NT2/D1 (cell line): ENCODE measurements around the gene ZNF385C.
"Not testable (repeated sequence)": the region's sequence is repeated elsewhere in the genome, so short reads cannot be mapped to it uniquely, and the experiment has no call there.

ENCODE experiments used
- DNase-seq: peaks from one replicate; pipeline ENCODE4 v3.0.0-alpha.2; 2011; ENCODE audit warnings: low read depth, low spot score
- H3K27me3 ChIP-seq: 2 replicates; pipeline ENCODE4 v1.6.0; 2011; ENCODE audit warnings: mild to moderate bottlenecking; ENCODE audit not compliant: insufficient read length, insufficient read depth
- H3K36me3 ChIP-seq: 2 replicates; pipeline ENCODE4 v1.6.1; 2011; ENCODE audit warnings: mild to moderate bottlenecking, low read length, mixed read lengths; ENCODE audit not compliant: insufficient read depth, insufficient read length
- H3K4me1 ChIP-seq: 2 replicates; pipeline ENCODE4 v1.5.1; 2011; ENCODE audit not compliant: insufficient read depth, insufficient read length
- H3K4me3 ChIP-seq: 2 replicates; pipeline ENCODE4 v1.5.1; 2011; ENCODE audit warnings: low read depth; ENCODE audit not compliant: insufficient read length
- H3K9ac ChIP-seq: 2 replicates; pipeline ENCODE4 v1.6.0; 2011; ENCODE audit warnings: low read depth; ENCODE audit not compliant: insufficient read length
- H3K9me3 ChIP-seq: 2 replicates; pipeline ENCODE4 v1.5.1; 2011; ENCODE audit warnings: mild to moderate bottlenecking, low read length; ENCODE audit not compliant: insufficient read depth
- SUZ12 ChIP-seq: IDR thresholded peaks from 2 replicates; pipeline ENCODE4 v1.6.1; 2011; ENCODE audit not compliant: insufficient read length, insufficient read depth; ENCODE audit errors: extremely low read depth
- YY1 ChIP-seq: IDR thresholded peaks from 2 replicates; pipeline ENCODE4 v1.6.1; 2011; ENCODE audit not compliant: insufficient read length, insufficient read depth
- ZNF274 ChIP-seq: IDR thresholded peaks from 2 replicates; pipeline ENCODE4 v1.6.1; 2011; ENCODE audit warnings: mild to moderate bottlenecking, low read depth, low read length

The ZNF385C gene, protein sequence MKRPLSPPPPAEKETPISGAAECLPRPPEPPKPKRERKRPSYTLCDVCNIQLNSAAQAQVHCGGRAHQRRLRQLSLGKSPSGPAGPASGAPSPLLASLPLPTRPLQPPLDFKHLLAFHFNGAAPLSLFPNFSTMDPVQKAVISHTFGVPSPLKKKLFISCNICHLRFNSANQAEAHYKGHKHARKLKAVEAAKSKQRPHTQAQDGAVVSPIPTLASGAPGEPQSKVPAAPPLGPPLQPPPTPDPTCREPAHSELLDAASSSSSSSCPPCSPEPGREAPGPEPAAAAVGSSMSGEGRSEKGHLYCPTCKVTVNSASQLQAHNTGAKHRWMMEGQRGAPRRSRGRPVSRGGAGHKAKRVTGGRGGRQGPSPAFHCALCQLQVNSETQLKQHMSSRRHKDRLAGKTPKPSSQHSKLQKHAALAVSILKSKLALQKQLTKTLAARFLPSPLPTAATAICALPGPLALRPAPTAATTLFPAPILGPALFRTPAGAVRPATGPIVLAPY

DNA sequence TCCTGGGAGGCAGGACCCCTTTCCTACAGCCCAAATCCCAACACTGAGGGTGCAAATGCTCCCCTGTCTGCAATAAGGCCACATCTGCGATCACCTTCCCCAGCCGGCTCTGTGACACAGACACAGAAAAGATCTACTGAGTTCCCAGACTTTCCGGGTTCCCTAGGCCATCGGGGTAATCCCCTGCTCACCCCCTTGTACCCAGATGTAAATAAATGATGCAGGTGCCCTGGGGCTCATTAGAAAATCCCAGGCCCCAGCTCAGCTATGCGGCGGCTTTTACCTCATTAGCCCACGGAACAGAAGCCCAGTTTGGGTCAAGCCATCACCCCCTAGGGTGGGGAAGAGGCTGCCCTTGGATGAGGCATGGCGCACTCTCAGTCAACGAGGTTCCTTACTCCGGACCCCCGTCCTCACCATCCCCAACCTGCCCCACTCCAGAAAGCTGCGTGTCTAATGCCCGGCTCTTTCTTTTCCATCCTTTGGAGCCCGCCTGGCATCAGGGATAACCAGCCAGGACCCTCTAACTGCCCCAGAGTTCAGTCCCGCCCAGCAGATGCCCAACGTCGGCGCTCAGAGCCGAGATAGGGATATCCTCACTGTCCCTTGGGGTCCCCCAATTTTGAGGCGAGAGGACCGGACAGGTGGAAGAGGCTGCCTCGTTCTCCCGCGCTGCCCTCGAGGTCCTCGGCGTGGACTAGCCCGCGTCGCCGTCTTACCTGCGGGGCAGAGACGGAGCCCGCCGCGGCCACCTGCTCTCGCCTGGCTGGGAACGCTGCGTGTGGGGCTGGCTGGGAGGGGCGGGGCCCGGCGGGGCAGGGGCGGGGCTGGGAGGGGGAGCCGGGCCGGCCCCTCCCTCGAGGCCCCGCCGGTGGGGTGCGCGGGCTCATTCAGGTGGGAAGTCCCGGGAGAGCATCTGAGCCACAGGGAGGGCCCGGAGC is at the start of gene ZNF385C:
ZNF385C (minus strand) TSS at position 783 of the 941 bp plus-strand sequence. CDS start 35,417 bp downstream, outside the sequence.
- H3K9ac ChIP-seq: peak within 1 kb of the TSS; percentile 38
- peaks cover 15% of the 10 kb centered on the region for H3K27me3 ChIP-seq
- no peak for DNase-seq
- no peaks in the 10 kb centered on the region for H3K36me3 ChIP-seq
- no peaks in the 10 kb centered on the region for H3K9me3 ChIP-seq
- peaks cover 16% of the 10 kb centered on the region for H3K4me1 ChIP-seq
- H3K4me3 ChIP-seq: peak within 1 kb of the TSS; percentile 42
- TF ChIP-seq SUZ12 (no peak), ZNF274 (no peak), YY1 (no peak)

DNA sequence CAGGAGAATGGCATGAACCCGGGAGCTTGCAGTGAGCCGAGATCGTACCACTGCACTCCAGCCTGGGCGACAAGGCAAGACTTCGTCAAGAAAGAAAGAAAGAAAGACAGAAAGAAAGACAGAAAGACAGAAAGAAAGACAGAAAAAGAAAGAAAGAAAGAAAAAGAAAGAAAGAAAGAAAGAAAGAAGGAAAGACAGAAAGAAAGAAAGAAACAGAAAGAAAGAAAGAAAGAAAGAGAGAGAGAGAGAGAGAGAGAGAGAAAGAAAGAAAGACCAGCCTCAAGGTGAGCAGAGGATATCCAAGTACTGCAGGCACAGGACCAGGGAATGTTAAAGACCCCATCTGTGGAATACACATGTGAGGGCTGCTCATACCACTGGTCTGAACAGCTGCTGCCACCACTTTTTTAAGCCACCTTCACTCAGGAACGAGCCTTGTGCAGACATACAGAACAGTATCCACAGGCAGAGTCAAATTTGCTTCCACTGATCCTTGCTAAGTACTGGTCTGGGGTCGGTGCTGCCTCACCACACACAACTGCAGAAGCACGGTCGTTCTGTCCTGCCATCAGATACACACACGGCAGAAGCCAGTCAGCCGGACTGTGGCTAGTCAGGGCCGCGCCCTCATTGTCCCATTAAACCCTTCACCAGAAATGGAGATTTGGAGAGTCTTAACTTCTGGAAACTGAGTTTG is 48.8 kb upstream of the ZNF385C start:
- no peak overlapping the region for H3K4me3 ChIP-seq
- peaks cover 75% of the 10 kb centered on the region for H3K36me3 ChIP-seq
- no peak for TF ChIP-seq YY1
- no peak for TF ChIP-seq ZNF274
- TF ChIP-seq SUZ12: no peak
- H3K9me3 ChIP-seq: no peaks in the 10 kb centered on the region
- H3K9ac ChIP-seq: no peak overlapping the region
- no peaks in the 10 kb centered on the region for H3K27me3 ChIP-seq
- no peak for DNase-seq
- H3K4me1 ChIP-seq: peaks cover 2% of the 10 kb centered on the region

DNA sequence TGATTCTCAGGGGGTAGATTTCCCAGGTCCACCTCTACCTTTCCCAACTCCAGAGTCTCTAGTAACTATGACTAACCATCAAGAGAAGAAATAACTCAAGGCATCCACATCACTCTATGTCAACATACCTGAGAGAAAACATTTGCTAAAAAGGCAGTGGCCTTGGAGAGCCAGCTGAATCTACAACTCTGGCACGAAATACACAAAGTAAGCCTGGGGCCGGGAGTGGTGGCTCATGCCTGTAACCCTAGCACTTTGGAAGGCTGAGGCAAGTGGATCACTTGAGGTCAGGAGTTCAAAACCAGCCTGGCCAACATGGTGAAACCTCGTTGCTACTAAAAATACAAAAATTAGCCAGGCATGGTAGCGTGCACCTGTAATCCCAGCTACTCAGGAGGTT is 44.9 kb upstream of the ZNF385C start:
- peaks cover 70% of the 10 kb centered on the region for H3K36me3 ChIP-seq
- H3K9me3 ChIP-seq, H3K27me3 ChIP-seq, DNase-seq, H3K4me3 ChIP-seq, H3K4me1 ChIP-seq, H3K9ac ChIP-seq: not testable (repeated sequence)

DNA sequence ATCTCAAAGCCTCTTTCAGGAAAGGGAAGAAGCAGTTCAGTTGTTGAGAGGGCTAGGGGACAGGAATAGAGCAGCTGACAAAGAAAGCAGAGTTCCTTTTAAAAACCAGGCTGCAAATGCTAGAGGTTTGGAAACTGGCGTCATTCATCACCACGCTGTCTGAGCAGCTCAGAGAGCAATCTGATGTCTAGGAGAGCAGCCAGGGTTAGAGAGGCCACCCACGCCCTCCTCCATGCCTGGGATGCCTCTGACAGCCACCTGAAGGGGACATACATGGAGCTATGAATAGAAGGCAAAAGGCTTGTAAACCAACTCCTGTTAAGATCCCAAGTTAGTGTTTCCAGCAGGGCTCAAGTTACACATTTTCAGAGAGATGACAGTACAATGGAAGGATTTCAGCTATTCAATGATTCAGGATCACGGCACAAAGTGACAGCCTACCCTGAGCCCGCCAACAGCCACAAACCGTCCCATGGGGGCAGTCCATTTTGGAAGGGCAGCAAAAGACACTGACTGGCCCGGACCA is 44.2 kb upstream of the ZNF385C start:
- Histone ChIP-seq H3K4me1 (peaks cover 4% of the 10 kb centered on the region), H3K36me3 (peaks cover 69% of the 10 kb centered on the region), H3K4me3 (no peak overlapping the region), H3K9ac (no peak overlapping the region), H3K9me3 (no peaks in the 10 kb centered on the region), H3K27me3 (no peaks in the 10 kb centered on the region)
- no peak for DNase-seq
- TF ChIP-seq SUZ12 (no peak), ZNF274 (no peak), YY1 (no peak)

DNA sequence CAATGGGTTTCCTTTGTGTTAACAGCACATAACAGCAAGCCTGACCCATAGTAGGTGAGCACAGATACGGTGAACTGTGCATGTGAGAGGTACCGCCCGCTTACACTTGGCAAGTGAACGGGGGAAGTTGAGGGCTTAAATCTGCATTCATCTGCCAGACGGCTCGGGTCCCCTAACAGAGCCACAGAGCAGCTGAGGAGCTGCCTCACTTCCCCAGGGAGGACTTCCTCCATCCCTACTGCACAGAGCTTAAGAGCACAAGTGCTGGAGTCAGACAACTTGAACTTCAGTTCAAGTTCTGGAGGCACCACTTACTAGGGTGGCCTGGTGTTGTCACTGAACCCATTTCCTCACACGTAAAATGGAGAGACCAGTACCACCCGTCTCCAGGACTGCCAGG is 43.1 kb upstream of the ZNF385C start:
- Histone ChIP-seq H3K9me3 (no peaks in the 10 kb centered on the region), H3K36me3 (peaks cover 70% of the 10 kb centered on the region), H3K4me1 (peaks cover 4% of the 10 kb centered on the region), H3K27me3 (no peaks in the 10 kb centered on the region), H3K4me3 (no peak overlapping the region), H3K9ac (no peak overlapping the region)
- DNase-seq: no peak
- TF ChIP-seq YY1: no peak

DNA sequence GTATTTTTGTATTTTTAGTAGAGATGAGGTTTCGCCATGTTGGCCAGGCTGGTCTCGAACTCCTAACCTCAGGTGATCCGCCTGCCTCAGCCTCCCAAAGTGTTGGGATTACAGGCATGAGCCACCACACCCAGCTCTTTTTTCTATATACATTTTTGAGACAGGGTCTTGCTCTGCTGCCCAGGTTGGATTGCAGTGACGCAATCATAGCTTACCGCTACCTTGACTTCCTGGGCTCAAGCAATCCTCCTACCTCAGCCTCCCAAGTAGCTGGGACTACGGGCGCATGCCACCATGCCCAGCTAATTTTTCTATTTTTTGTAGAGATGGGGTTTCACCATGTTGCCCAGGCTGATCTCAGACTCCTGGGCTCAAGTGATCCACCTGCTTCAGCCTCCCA is 42.4 kb upstream of the ZNF385C start:
- H3K9ac ChIP-seq, H3K4me3 ChIP-seq, H3K4me1 ChIP-seq, H3K9me3 ChIP-seq, DNase-seq, H3K27me3 ChIP-seq: not testable (repeated sequence)
- peaks cover 71% of the 10 kb centered on the region for H3K36me3 ChIP-seq

DNA sequence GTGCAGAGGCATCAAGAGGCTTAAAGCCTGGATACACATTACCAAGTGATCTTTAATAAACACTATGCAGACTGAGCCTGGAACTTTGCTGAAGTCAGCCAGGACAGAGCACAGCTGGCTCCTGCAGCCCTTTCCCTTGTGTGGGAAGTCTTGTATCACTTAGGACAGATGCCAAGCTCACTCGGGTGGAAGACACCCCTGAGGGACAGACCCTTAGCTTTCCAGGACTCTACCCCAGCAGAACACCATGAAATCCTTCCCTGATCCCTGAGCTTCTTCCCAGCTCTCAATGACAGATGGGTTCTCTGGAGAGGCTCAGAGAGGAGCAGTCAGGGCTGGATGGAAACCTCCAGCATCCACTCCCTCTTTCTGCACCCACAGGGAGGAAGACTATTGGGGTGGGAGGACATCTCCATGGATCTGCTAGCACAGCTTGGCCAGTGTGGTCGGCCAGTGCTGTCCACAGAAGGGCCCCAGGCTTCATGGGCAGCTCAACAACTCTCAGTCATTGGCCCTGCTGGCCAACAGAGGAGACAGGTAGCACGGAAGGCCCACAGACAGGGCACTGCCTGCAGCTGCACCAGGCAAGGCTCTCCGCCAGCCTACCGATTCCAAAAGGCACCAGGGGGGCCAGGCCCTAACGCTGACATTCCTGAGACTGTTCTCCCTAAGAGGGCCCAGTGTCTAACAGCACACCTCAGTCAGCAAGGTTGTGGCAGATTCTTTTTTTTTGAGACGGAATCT is 40.6 kb upstream of the ZNF385C start:
- Histone ChIP-seq H3K4me3 (no peak overlapping the region), H3K9ac (no peak overlapping the region), H3K9me3 (no peaks in the 10 kb centered on the region), H3K4me1 (peaks cover 11% of the 10 kb centered on the region), H3K36me3 (peaks cover 77% of the 10 kb centered on the region), H3K27me3 (no peaks in the 10 kb centered on the region)
- TF ChIP-seq ZNF274 (no peak), YY1 (no peak)
- DNase-seq: no peak
